NCI-H2196 (cell line): ENCODE measurements around the gene SBF2.
"Not testable (repeated sequence)": the region's sequence is repeated elsewhere in the genome, so short reads cannot be mapped to it uniquely, and the experiment has no call there.

Experiments used
- DNase-seq: peaks from one replicate; lab custom pipeline; 2025; ENCODE audit not compliant: unreplicated experiment; lab: John Stamatoyannopoulos, UW

SBF2 gene

DNA sequence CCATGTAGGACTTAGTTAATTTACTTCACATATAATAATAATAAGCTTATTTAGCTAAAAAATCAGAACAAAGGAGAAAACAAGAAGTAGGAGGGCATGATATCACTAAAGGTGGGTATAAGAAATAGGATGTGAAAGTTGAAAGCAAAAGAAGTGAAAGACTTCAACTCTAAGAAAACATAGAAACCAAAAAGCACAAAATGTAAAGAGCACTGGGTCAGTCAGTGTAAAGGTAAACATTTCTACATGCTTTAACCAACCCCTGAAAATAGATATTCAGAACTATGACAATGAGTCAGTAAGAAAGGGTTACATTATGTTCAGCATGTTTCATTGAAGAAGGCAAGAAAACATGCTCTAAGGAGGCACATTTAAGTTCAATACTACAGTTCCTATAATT is 331.3 kb downstream of the SBF2 start:
- DNase-seq = no peak

DNA sequence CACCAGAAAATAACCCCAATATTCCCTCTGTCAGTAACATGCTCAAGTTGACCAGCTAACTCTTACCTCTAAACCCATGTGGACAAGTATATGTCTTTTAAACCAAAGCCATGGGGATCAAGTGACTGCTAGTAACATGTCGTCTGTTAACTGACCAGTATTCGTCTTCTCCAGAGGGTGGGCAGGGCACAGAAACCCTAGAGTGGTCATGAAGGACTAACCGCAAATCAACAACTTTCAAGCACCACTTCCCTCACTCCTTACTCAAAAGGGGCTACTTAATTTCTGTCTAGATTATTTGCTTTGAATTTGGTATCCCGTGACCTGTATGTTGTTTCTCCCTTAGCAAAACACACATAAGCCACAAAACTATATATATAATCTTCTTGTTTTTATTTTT is 336.9 kb downstream of the SBF2 start:
- no peak for DNase-seq

DNA sequence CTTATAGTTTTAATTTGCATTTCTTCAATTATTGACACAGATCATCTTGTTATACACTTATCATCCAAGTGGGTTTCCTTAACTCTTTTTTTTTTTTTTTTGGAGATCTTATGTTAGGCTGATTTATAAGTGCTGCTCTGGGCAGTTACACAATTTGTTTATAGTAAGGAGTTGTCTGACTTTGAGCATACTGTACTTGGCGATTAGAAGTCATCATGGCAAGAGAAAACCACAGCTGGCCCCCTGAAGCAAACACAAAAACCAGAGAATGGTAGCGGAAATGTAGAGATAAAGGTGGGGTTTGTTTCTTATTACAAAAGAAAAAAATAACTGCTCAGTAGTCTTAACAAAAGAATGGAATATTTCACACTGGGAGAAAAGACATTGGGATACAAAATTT is 337.5 kb downstream of the SBF2 start:
- DNase-seq = no peak

DNA sequence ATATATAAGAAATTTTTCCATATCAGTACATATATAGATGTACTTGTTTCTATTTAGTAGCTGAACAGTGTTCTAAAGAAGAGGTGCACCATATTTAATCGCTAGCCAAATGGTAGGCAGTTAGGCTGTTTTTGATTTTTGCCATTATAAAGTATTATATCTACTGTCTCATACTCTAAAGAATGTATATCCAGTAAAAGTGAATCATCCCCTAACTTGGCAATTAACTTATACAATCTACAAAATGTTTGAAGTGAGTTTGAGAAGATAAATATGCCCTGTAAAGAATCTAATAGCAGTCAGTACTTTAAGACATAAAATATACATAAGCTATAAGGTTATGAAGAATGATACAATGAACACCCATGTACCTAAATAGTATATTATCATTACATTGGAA is 338.6 kb downstream of the SBF2 start:
- DNase-seq = no peak

DNA sequence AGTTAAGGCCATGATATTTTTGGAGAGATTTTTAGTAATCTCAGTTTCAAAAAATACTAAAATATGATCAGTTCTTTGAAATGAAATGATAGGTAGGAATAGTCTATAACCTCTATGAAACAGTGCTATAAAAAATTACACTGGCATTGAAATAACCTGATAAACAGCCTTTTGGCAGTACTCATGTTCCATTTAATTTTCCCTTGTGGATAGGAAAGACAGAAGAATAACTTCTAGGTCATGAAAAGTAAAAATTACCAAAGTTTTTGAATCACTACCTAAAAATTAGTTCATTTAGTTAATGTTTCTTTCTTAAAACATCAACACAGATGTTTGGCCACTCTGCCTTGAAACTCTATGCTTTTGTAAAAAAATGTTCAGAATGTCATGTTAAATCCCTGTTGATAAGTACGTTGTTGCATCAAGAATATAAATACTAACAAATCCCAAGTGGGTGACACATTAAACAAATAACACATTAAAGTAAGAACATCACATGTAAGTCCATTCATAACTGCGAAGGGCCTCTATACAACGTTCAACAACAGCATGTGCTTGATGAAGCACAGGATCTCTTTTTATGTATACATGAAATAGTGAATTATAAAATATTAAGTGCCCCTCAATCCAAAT is 339.9 kb downstream of the SBF2 start:
- DNase-seq = no peak

DNA sequence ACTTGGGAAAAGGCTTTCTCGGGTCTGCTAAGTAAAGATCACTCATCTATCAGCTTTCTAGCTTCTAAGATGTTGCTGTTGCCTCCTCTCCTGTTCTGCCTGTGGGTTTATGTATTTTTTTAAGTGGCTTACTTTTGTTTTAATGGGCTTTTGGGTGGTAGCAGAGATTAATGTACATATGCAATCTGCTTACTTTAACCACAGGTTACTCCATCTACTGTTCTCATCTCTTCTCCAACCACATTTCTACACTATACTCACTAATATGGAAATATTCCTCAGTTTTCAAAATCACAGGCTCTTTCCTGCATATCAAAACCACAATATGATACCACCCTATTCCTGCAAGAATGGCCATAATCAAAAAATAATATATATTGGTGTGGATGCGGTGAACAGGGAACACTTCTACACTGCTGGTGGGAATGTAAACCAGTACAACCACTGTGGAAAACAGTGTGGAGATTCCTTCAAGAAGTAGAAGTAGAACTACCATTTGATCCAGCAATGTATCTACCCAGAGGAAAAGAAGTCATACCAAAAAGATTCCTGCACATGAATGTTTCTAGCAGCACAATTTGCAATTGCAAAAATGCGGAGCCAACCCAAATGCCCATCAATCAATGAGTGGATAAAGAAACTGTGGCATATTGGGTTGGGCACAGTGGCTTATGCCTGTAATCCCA is 341.4 kb downstream of the SBF2 start:
- DNase-seq = no peak

DNA sequence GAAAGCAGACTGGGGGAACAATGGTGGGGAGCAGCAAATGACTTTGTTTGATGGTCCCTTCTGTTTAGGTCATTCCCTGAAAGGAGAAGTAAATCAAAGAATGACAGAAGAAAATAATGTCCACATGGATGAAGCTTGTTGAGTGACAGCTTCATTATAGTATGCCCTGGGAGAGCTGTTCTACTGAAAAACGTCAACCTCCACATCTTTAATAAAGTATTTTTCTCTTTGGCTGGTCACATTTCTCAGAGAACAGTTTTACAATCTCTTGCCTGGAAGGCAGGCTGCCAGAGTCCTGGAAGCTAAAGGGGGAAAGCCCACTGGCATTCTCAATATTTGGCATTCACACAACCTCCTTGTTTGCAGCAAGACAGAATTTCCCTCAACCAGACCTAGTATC is 342.2 kb downstream of the SBF2 start:
- no peak for DNase-seq

DNA sequence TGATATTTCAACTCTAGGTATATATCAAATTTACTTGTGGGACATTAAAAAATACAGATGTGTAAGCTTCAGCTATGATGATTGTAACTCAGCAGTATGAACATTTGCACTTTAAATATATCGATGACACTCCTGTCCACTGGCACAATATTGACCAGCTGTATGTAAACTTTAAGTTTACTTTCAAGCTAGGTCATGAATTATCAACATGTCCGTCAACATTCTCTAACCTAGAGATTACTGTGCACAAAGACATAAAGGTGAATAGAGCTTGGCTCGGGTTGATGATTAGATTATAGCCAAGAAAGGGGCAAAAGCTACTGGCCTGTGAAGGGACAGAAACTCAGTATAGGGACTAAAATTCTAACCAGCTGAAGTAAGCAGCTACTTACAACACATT is 343.6 kb downstream of the SBF2 start:
- no peak for DNase-seq

DNA sequence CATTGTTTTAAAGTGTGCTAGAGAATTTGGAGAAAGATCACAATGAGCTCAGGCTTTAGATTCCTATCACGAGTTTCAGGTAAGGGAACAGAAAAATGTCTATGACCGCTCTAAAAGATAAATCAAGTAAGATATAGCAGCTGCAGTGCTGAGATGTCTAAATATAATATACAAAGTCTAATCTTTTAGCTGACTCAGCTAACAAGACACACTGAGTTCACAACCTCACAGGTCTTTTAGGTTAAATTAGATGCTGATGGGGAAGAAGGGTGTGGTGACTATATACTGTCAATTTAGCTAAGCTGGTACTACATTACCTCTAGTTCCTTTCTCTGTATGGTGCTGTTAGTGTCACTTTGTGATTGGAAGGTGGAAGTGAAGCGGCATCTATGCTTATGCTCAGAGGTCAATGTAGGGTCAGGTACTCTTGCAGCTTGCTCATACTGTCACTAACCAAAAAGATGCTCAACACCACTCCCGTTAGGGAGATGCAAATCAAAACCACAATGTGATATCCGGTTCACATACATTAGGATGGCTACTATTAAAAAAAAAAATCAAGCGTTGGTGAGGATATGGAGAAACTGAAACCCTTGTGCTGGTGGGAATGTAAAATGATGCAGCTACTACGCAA is 346.7 kb downstream of the SBF2 start:
- no peak for DNase-seq

DNA sequence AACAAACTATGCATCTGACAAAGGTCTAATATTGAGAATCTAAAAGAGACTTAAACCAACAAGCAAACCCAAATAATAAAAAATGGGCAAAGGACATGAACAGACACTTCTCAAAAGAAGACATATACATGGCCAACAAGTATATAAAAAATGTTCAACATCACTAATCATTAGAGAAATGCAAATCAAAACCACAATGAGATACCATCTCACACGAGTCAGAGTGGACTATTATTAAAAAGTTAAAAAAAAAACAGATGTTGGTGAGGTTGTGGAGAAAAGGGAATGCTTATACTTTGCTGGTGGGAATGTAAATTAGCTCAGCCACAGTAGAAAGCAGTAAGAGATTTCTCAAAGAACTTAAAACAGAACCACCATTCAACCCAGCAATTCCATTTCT is 348.3 kb downstream of the SBF2 start:
- DNase-seq = not testable (repeated sequence)

DNA sequence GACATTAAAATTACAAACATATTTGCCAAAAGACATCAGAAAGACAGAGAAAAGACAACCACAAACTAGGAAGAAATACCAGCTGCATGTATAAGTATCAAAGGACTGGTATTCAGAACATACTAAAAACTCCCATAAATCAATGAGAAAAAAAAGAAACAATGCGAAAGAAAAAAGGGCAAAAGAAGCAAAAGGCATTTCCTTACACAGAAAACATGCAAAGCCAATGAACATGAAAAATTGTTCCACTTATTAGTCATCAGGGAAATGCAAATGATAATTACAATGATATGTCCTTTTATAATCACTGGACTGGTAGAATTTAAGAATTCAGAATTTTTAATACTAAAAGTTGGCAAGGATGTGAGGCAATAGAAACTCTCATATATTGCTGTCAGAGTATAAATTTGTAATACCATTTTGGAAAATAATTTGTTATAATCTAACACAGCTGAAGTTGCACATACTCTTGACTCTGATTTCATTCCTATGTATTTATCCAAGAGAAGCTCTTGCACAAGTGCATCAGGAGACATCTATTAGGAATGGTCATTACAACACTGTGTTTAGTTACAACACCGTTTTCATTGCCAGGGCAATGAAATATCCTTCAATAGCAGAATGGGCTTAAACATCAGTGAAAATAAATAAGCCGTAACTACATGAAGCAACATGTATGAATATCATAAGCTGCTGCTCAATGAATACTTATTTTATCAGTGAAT is 350.5 kb downstream of the SBF2 start:
- no peak for DNase-seq

DNA sequence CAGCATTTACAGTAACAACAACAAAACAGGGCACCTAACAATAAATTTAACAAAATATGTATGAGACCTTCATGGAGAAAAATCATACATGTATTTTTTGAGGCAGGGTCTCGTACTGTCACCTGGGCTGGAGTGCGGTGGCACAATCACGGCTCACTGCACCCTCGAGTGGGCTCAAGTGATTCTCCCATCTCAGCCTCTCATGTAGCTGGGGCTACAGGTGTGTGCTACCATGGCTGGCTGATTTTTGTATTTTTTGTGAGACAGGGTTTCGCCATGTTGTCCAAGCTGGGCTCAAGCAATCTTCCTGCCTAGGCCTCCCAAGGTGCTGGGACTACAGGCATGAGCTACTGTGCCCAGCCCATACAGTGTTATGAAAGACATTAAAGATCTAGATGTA is 352.0 kb downstream of the SBF2 start:
- DNase-seq = no peak

DNA sequence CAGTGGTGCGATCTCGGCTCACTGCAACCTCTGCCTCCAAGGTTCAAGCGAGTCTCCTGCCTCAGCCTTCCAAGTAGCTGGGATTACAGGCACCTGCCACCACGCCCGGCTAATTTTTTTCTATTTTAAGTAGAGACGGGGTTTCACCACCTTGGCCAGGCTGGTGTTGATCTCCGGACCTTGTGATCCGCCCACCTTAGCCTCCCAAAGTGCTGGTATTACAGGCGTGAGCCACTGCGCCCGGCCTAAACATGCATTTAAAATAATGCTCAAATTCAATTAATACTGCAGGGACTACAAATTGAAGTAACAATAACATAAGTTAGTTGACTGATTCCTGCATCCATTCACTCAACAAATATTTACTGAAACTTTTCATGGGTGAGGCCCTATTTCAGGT is 354.9 kb downstream of the SBF2 start:
- not testable (repeated sequence) for DNase-seq

DNA sequence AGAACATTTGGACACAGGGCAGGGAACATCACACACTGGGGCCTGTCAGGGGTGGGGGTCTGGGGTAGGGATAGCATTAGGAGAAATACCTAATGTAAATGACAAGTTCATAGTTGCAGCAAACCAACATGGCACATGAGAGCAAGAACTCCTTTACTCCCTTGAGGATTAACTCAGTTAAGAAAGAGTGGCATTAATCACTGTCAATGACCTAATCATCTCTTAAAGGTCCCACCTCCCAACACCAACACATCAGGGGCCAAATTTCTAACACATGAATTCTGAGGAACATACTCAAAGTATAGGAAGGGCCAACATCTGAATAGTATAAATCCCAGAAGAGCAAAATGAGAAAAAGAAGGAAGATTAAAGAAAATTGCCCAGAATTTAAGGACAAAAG is 357.3 kb downstream of the SBF2 start:
- DNase-seq = no peak

DNA sequence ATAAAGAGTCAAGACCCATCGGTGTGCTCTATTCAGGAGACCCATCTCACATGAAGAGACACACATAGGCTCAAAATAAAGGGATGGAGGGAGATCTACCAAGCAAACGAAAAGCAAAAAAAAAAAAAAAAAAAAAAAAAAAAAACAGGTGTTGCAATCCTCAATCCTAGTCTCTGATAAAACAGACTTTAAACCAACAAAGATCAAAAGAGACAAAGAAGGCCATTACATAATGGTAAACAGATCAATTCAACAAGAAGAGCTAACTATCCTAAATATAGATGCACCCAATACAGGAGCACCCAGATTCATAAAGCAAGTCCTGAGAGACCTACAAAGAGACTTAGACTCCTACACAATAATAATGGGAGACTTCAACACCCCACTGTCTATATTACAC is 361.2 kb downstream of the SBF2 start:
- not testable (repeated sequence) for DNase-seq

DNA sequence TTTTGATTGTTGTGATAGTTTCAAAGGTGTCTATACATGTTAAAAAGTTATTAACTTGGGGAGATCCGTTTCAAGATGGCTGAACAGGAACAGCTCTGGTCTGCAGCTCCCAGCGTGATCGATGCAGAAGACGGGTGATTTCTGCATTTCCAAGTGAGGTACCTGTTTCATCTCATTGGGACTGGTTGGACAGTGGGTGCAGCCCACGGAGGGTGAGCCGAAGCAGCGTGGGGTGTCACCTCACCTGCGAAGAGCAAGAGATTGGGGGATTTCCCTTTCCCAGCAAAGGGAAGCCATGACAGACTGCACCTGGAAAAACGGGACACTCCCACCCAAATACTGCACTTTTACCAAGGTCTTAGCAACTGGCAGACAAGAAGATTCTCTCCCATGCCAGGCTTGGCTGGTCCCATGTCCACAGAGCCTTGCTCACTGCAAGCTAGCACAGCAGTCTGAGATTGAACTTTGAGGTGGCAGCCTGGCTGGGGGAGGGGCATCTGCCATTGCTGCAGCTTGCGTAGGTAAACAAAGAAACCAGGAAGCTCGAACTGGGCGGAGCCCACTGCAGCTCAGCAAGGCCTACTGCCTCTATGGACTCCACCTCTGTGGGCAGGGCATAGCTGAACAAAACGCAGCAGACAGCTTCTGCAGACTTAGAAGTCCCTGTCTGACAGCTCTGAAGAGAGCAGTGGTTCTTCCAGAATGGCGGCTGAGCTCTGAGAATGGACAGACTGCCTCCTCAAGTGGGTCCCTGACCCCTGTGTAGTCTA is 363.3 kb downstream of the SBF2 start:
- DNase-seq = not testable (repeated sequence)

DNA sequence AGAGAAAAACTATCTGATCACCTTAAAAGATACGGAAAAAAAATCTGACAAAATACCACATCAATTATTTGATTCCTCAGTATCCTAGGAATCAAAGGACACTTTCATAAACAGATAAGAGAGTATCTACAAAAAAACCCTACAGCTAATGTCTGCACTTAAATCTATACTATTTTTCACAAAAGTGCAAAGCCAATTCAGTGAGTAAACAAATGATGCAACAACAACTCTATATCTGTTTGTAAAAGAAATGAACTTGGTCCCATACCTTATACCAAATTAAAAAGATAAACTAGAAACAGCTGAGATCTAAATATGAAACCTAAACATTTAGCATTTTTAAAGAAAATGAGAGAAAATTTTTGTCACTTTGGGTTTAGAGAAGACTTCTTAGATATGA is 366.3 kb downstream of the SBF2 start:
- no peak for DNase-seq

DNA sequence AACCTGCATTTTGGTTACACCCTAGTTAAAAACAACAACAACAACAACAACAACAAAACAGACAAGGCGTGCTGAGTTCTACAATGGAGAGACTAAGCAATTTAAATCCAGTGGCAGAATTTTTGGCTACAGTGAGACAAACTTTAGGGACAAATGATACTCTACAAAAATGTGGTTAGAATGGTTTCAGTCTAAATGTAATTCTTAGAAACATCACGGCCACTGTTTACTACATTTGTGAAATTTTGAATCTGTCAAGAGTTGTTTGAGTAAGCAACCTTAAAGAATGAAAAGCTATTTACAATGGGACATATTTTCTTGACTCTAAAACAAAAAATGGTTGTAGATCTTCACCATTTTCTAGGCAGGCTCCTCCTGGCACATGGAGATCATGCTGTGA is 370.7 kb downstream of the SBF2 start:
- DNase-seq = no peak

DNA sequence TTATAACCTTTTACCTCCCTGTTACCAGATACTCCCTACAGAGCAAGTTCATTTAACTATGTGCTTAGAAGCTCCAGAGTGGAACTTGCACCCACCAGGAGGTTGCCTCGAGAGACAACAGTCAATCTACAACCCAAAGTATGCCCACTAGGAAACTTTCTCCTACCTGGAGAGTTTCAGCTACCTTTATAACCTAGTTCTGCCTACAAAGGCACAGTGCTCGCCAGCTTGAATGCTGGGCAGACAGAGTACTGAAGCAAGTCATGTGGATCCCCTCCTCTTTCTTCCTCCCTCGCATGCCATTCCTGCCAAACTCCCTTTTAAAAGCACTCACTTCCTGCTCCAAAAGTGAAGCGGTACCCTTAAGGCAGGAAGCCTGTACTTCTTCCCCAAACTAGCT is 371.2 kb downstream of the SBF2 start:
- no peak for DNase-seq

DNA sequence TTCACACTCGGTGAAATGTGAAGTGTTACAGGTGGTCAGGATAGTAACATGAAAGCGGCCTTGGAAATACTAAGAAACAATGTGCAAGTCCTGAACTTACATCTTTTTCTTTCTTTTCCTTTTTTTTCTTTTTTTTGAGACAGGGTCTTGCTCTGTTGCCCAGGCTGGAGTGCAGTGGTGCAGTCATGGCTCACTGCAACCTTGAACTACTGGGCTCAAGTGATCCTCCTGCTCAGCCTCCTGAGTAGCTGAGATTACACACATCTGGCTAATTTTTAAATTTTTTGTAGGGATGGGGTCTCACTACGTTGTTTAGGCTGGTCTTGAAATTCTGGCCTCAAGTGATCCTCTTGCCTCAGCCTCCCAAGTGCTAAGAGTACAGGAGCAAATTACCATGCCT is 377.5 kb downstream of the SBF2 start:
- no peak for DNase-seq

DNA sequence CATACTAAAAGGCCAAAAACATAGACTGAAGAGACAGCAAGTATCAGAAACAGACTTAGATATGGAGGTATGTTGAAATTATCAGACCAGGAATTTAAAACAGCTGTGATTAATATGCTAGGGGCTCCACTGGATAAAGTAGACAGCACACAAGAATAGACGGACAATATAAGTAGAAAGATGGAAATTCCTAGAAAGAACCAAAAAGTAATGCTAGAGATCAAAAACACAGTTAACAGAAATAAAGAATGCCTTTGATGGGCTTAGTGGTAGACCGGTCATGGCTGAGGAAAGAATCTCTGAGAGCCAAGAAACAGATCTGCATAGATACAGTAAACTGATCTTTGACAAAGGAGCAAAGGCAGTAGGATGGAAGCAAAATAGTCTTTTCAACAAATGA is 380.0 kb downstream of the SBF2 start:
- no peak for DNase-seq
